Lower lobe of right lung (tissue), 2 donors: ENCODE results near the gene GRM8. TPM values are rescaled to one million over a fixed set of nuclear protein-coding genes. Genes with fewer than 3 reads are reported as not detected.

Source experiments
- ATAC-seq, 2 donors: fragments of 200-7000 bp; cut with Tn5 transposase; one replicate each; pipeline ENCODE4 v1.9.1; 2020 to 2022; ENCODE audit warnings: mild to moderate bottlenecking in 2 of 2, moderate library complexity in 2 of 2
- DNase-seq: peaks from one replicate; pipeline ENCODE4 v3.0.0-alpha.2; 2020
- H3K27ac ChIP-seq: fragments of 200-600 bp; one replicate; pipeline ENCODE4 v1.8.0; 2022
- H3K27me3 ChIP-seq: fragments of 200-600 bp; one replicate; pipeline ENCODE4 v1.8.0; 2022; ENCODE audit warnings: low read depth
- H3K36me3 ChIP-seq: fragments of 200-600 bp; one replicate; pipeline ENCODE4 v1.8.0; 2022; ENCODE audit warnings: mild to moderate bottlenecking
- H3K4me1 ChIP-seq: fragments of 200-600 bp; one replicate; pipeline ENCODE4 v1.8.0; 2022
- H3K4me3 ChIP-seq: fragments of 200-600 bp; one replicate; pipeline ENCODE4 v1.8.0; 2022; ENCODE audit warnings: mild to moderate bottlenecking
- H3K9me3 ChIP-seq: fragments of 200-600 bp; one replicate; pipeline ENCODE4 v1.8.0; 2022
- intact Hi-C: fragments of 100-400 bp; cut with DNase I; formaldehyde crosslinking; loops from one replicate; pipeline ENCODE4 v1.11.0; 2022
- long read RNA-seq: library from polyadenylated mRNA; unstranded; transcript quantifications from one replicate; pipeline ENCODE4 v2.0.0, GENCODE V29; 2021
- total RNA-seq: library from RNA; stranded (reverse); fragmentation: NEBNext Ultra II Directional; extraction: Animal tissue kit (Norgen Biotek cat#: 25700); gene quantifications from one replicate; pipeline ENCODE4 v1.2.1, GENCODE V29; 2021
- TF ChIP-seq, protein P1 (sequence below): fragments of 200-600 bp; IDR thresholded peaks from one replicate; pipeline ENCODE4 v1.8.0; 2022; ENCODE audit warnings: antibody characterized with exemption, mild to moderate bottlenecking
- donor health status: DM: no; HTN: yes; CAD: no; lungs with severe emphysema.

Gene GRM8
- total RNA-seq = not detected
- long read RNA-seq = 0 reads

DNA sequence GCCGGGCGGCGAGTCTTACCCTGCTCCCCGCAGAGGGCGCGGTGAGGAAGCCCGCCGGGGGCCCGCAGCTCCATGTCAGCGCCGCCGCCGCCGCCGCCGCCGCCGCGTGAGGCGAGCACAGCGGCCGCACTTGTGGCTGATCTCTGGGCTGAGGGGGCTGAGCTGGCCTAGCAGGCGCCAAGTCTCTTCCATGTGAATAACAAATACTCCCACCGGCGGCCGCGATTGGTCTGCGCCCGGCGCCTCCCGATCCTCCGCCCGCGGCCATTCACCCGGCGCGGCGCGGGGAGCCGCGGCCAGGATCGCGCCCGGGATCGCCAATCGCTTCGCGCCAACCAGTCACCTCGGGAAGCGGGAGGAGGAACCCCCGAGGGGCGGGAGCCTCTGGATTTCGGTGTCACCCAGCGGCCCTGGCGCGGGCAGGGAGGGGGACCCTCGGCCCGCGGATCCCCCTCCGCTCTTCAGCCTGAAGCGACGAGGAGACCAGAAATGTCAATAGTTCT lies at the start of gene GRM8:
Gene GRM8, minus strand, starts transcription at position 164 of the 503 bp plus-strand sequence.
- intact Hi-C loops = no loop called here
- peaks cover 27% of the 10 kb centered on the region for H3K4me1 ChIP-seq
- H3K4me3 ChIP-seq = peak within 1 kb of the TSS; percentile 77
- H3K27ac ChIP-seq = no peak within 1 kb of the TSS
- H3K27me3 ChIP-seq = peaks cover 79% of the 10 kb centered on the region
- ATAC-seq (peak; percentile 43 to 71), DNase-seq (peak; percentile 51)
- H3K36me3 ChIP-seq = no peaks in the 10 kb centered on the region
- TF ChIP-seq, protein P1, sequence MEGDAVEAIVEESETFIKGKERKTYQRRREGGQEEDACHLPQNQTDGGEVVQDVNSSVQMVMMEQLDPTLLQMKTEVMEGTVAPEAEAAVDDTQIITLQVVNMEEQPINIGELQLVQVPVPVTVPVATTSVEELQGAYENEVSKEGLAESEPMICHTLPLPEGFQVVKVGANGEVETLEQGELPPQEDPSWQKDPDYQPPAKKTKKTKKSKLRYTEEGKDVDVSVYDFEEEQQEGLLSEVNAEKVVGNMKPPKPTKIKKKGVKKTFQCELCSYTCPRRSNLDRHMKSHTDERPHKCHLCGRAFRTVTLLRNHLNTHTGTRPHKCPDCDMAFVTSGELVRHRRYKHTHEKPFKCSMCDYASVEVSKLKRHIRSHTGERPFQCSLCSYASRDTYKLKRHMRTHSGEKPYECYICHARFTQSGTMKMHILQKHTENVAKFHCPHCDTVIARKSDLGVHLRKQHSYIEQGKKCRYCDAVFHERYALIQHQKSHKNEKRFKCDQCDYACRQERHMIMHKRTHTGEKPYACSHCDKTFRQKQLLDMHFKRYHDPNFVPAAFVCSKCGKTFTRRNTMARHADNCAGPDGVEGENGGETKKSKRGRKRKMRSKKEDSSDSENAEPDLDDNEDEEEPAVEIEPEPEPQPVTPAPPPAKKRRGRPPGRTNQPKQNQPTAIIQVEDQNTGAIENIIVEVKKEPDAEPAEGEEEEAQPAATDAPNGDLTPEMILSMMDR = no peak
- no peaks in the 10 kb centered on the region for H3K9me3 ChIP-seq

DNA sequence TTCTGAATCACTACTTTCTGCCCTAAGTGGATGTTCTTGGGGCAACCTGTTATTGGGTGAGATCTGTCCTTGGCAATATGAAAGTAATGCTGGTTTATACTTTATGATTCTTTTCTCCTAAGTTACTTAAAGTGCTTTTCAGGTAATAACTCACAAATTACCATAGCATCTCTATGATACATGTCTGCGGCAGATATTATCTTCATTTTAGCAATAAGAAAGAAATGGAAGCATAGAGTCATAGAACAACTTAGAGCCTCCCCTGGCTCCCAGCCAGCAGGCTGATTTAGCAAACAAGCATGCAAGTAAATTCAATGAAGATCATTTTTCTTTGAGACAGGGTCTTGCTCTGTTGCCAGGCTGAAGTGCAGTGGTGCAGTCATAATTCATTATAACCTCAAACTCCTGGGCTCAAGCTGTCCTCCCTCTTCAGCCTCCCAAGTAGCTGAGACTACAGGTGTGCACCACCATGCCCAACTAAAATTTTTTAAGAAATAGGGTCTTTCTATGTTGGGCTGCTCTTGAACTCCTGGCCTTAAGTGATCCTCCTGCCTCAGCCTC lies 38.1 kb upstream of the GRM8 start:
- DNase-seq = no peak
- no peak for ATAC-seq
- Histone ChIP-seq H3K4me3 (no peak overlapping the region), H3K36me3 (no peaks in the 10 kb centered on the region), H3K27ac (no peak overlapping the region), H3K27me3 (no peaks in the 10 kb centered on the region), H3K4me1 (no peaks in the 10 kb centered on the region), H3K9me3 (no peaks in the 10 kb centered on the region)
- intact Hi-C loops = no loop called here
- TF ChIP-seq, protein P1 = no peak

- no peaks in the 10 kb centered on the region for H3K9me3 ChIP-seq
- ATAC-seq (no peak), DNase-seq (no peak)
- intact Hi-C loops = no loop called here
- TF ChIP-seq, protein P1 = no peak
- no peak overlapping the region for H3K4me3 ChIP-seq
- no peak overlapping the region for H3K27ac ChIP-seq
- no peaks in the 10 kb centered on the region for H3K4me1 ChIP-seq
- no peaks in the 10 kb centered on the region for H3K36me3 ChIP-seq
- H3K27me3 ChIP-seq = no peaks in the 10 kb centered on the region
Observed at GRCh38 chr7:127290116-127290655, 37.4 kb upstream of the GRM8 start.

- TF ChIP-seq, protein P1 = no peak
- DNase-seq (no peak), ATAC-seq (no peak)
- no peaks in the 10 kb centered on the region for H3K9me3 ChIP-seq
- intact Hi-C loops = no loop called here
- H3K27ac ChIP-seq = no peak overlapping the region
- H3K27me3 ChIP-seq = no peaks in the 10 kb centered on the region
- no peaks in the 10 kb centered on the region for H3K4me1 ChIP-seq
- H3K36me3 ChIP-seq = no peaks in the 10 kb centered on the region
- no peak overlapping the region for H3K4me3 ChIP-seq
Observed at GRCh38 chr7:127287133-127287532, 34.4 kb upstream of the GRM8 start.

DNA sequence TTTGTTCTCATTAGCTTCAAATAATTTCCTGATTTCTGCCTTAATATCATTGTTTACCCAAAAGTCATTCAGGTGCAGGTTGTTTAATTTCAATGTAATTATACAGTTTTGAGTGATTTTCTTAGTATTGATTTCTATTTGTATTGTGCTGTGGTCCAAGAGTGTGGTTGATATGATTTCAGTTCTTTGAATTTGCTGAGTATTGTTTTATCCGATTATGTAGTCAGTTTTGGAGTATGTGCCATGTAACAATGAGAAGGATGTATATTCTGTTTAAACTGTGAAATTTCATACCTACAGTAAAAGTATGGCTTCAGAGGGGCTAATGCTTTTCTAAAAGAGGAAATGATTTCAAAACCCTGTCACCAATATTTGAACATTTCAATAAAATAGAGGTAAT lies 17.4 kb upstream of the GRM8 start:
- ATAC-seq (no peak), DNase-seq (no peak)
- intact Hi-C loops = no loop called here
- H3K9me3 ChIP-seq = no peaks in the 10 kb centered on the region
- H3K4me3 ChIP-seq = no peak overlapping the region
- TF ChIP-seq, protein P1 = no peak
- no peak overlapping the region for H3K27ac ChIP-seq
- H3K27me3 ChIP-seq = peaks cover under 1% of the 10 kb centered on the region
- no peaks in the 10 kb centered on the region for H3K36me3 ChIP-seq
- no peaks in the 10 kb centered on the region for H3K4me1 ChIP-seq
